ENCODE results near the gene ANKS6. TPM values are rescaled to one million over a fixed set of nuclear protein-coding genes. Genes with fewer than 3 reads are reported as not detected.
A peak's percentile ranks its signal among the peaks of the same experiment; 100 is the strongest.

Gene ANKS6
- total and polyA plus RNA-seq, 11 donors: 1.9 to 8.0 (median 3.7) TPM

GRCh38 chr9:98726735-98727134 lies 69.6 kb downstream of the ANKS6 start:
- Histone ChIP-seq H3K36me3 (no peaks in the 10 kb centered on the region), H3K27ac (peak overlapping the region in 2 of 12 donors; percentile 32 to 50), H3K4me1 (peaks cover 0 to 14% (median 0%) of the 10 kb centered on the region in 12 donors), H3K9me3 (peaks cover 0 to 11% (median 0%) of the 10 kb centered on the region in 12 donors), H3K4me3 (no peak overlapping the region), H3K27me3 (peaks cover 0 to 28% (median 4%) of the 10 kb centered on the region in 9 donors)
- DNase-seq (peak in 2 of 5 donors; percentile 37 to 44), ATAC-seq (peak in 3 of 4 donors; percentile 25 to 68 (median 27))
- intact Hi-C loops (cut with DNase I): no loop called here
- TF ChIP-seq POLR2A (IDR thresholded peaks at IDR 0.05): no peak
- TF ChIP-seq CTCF (IDR thresholded peaks at IDR 0.05): no peak
- 49 to 57% (median 55%) methylated on average over 5 of the region's 5 CpGs for WGBS, 4 donors

GRCh38 chr9:98724810-98725530 lies 71.4 kb downstream of the ANKS6 start:
- Histone ChIP-seq H3K36me3 (no peaks in the 10 kb centered on the region), H3K27ac (peak overlapping the region in 3 of 12 donors; percentile 32 to 50 (median 46)), H3K9me3 (peaks cover 0 to 11% (median 0%) of the 10 kb centered on the region in 12 donors), H3K4me1 (no peaks in the 10 kb centered on the region), H3K27me3 (peaks cover 0 to 28% (median 4%) of the 10 kb centered on the region in 9 donors), H3K4me3 (no peak overlapping the region)
- intact Hi-C loops (cut with DNase I): no loop called here
- ATAC-seq (peak in 2 of 4 donors; percentile 33 to 36), DNase-seq (peak in 1 of 5 donors; percentile 18)
- TF ChIP-seq POLR2A (IDR thresholded peaks at IDR 0.05) (no peak), CTCF (IDR thresholded peaks at IDR 0.05) (no peak)
- 60 to 72% (median 67%) methylated on average over 4 to 5 of the region's 5 CpGs for WGBS, 4 donors

GRCh38 chr9:98721643-98722042 lies 74.7 kb downstream of the ANKS6 start:
- Histone ChIP-seq H3K36me3 (no peaks in the 10 kb centered on the region), H3K27me3 (peaks cover 0 to 28% (median 4%) of the 10 kb centered on the region in 9 donors), H3K4me1 (no peaks in the 10 kb centered on the region), H3K4me3 (no peak overlapping the region), H3K9me3 (peaks cover 0 to 11% (median 0%) of the 10 kb centered on the region in 12 donors), H3K27ac (no peak overlapping the region)
- intact Hi-C loops (cut with DNase I): no loop called here
- WGBS, 4 donors: 88 to 94% (median 92%) methylated on average over 2 of the region's 2 CpGs
- DNase-seq (no peak), ATAC-seq (no peak)
- TF ChIP-seq POLR2A (IDR thresholded peaks at IDR 0.05): no peak
- TF ChIP-seq CTCF (IDR thresholded peaks at IDR 0.05): no peak

- Histone ChIP-seq H3K36me3 (no peaks in the 10 kb centered on the region), H3K27ac (no peak overlapping the region), H3K4me3 (no peak overlapping the region), H3K4me1 (no peaks in the 10 kb centered on the region), H3K27me3 (peaks cover 0 to 23% (median 4%) of the 10 kb centered on the region in 9 donors), H3K9me3 (peaks cover 0 to 11% (median 0%) of the 10 kb centered on the region in 12 donors)
- DNase-seq (no peak), ATAC-seq (no peak)
- 83 to 92% (median 86%) methylated on average over 4 of the region's 4 CpGs for WGBS, 4 donors
- no peak for TF ChIP-seq POLR2A (IDR thresholded peaks at IDR 0.05)
- no peak for TF ChIP-seq CTCF (IDR thresholded peaks at IDR 0.05)
- intact Hi-C loops (cut with DNase I): no loop called here
These were observed 76.0 kb downstream of the ANKS6 start for GRCh38 chr9:98720402-98720801.
